CD4-positive, alpha-beta T cell treated with Interleukin-2 at 100 ng/mL for 4 hours (primary cell): ENCODE data around the gene SURF6.

ENCODE experiments used
- DNase-seq: peaks from one replicate; pipeline ENCODE4 v3.0.0-alpha.2; 2020; ENCODE audit warnings: low spot score

SURF6 gene

GRCh38 chr9:133367778-133368177 is 31.8 kb upstream of the SURF6 start:
- DNase-seq: no peak

GRCh38 chr9:133367221-133367620 is 31.2 kb upstream of the SURF6 start:
- no peak for DNase-seq

GRCh38 chr9:133366435-133366834 is 30.4 kb upstream of the SURF6 start:
- DNase-seq: no peak

- no peak for DNase-seq
Observed at GRCh38 chr9:133362359-133363044, 26.5 kb upstream of the SURF6 start.

- DNase-seq: no peak
Observed at GRCh38 chr9:133361507-133362092, 25.6 kb upstream of the SURF6 start.

- no peak for DNase-seq
Observed at GRCh38 chr9:133360400-133361393, 24.7 kb upstream of the SURF6 start.

- no peak for DNase-seq
Observed at GRCh38 chr9:133359399-133360175, 23.6 kb upstream of the SURF6 start.

- DNase-seq: no peak
Observed at GRCh38 chr9:133357656-133358055, 21.7 kb upstream of the SURF6 start.

- peak; percentile 87 for DNase-seq
Observed at GRCh38 chr9:133356391-133357091, 20.6 kb upstream of the SURF6 start, which contains the start of the genes SURF1 and SURF2. TSS of gene SURF1 (minus strand) at chr9:133356487. CDS start at chr9:133356453, 34 bp downstream. TSS of gene SURF2 (plus strand) at chr9:133356550. CDS start at chr9:133356593, 43 bp downstream.

GRCh38 chr9:133355881-133356357 is 19.9 kb upstream of the SURF6 start:
- no peak for DNase-seq

- no peak for DNase-seq
Observed at GRCh38 chr9:133354766-133355165, 18.8 kb upstream of the SURF6 start.

- no peak for DNase-seq
Observed at GRCh38 chr9:133353548-133353947, 17.6 kb upstream of the SURF6 start.

- no peak for DNase-seq
Observed at GRCh38 chr9:133352635-133353340, 16.8 kb upstream of the SURF6 start.

- DNase-seq: peak; percentile 21
Observed at GRCh38 chr9:133351908-133352634, 16.1 kb upstream of the SURF6 start.

GRCh38 chr9:133351526-133351907 is 15.5 kb upstream of the SURF6 start:
- no peak for DNase-seq

GRCh38 chr9:133349965-133350616 is 14.1 kb upstream of the SURF6 start:
- no peak for DNase-seq

- no peak for DNase-seq
Observed at GRCh38 chr9:133348718-133349573, 13.0 kb upstream of the SURF6 start.
